Body of pancreas (tissue), 4 donors: Measurements from ENCODE around the gene PLEKHA3.

Experiments used
- CTCF ChIP-seq, 7 experiments: fragments of 450-650 bp in 4 of 7; fragments of 200-600 bp in 3 of 7; sonication (generic) in 3 of 7; IDR thresholded peaks; one replicate each; pipeline ENCODE4 v1.5.1; 2016 to 2019; ENCODE audit warnings: antibody characterized with exemption in 7 of 7
- POLR2A ChIP-seq, 3 donors: fragments of 450-650 bp; IDR thresholded peaks; one replicate each; pipeline ENCODE4 v1.6.1; 2016; ENCODE audit warnings: antibody characterized with exemption in 3 of 3, mild to moderate bottlenecking in 2 of 3

- TF ChIP-seq CTCF (IDR thresholded peaks at IDR 0.05) (no peak), POLR2A (IDR thresholded peaks at IDR 0.05) (no peak)
Measured at GRCh38 chr2:178499640-178500039, 19.4 kb downstream of the PLEKHA3 start.
